ENCODE data around the gene ANGPT4. TPM values are rescaled to one million over a fixed set of nuclear protein-coding genes. Genes with fewer than 3 reads are reported as not detected.

ANGPT4 gene
- total RNA-seq, 1 donor from 2014 or later, result 0.06 TPM

DNA sequence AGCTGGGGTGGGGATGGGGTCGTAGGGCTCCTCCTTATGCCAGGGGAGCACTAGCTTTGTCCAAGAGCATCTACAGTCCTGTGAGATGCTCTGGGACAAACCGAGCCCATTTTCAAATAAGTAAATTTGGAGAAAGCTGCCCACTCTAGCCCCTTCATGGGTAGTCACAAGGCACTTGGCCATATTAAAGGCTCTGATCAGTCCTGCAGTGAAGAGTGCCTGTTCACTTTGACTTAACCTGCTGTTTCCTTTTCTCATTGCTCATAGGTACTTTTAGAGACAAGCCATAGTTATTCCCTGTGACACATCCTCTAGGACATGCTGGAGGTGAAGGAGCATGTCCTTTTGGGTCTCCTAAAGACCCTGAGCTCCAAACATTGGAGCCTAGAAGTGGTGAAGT lies 44.2 kb downstream of the ANGPT4 start:
- Histone ChIP-seq H3K4me1 (no peaks in the 10 kb centered on the region), H2AFZ (replicated peaks) (no peak overlapping the region), H4K20me1 (ENCODE audit: low read depth) (no peaks in the 10 kb centered on the region), H3K9ac (no peak overlapping the region), H3K79me2 (ENCODE audit: low read depth) (no peaks in the 10 kb centered on the region), H3K36me3 (no peaks in the 10 kb centered on the region), H3K27me3 (no peaks in the 10 kb centered on the region), H3F3A (ENCODE audit: low read depth) (no peaks in the 10 kb centered on the region), H3K9me3 (ENCODE audit: low read depth) (no peaks in the 10 kb centered on the region), H3K27ac (no peak overlapping the region), H3K4me3 (no peak overlapping the region), H3K4me2 (no peak overlapping the region)
- no peaks in the 10 kb centered on the region for H3K27me3 Mint-ChIP-seq (ENCODE audit: insufficient read depth, low read depth)
- no peak overlapping the region for H3K4me3 Mint-ChIP-seq
- H3K36me3 Mint-ChIP-seq, result no peaks in the 10 kb centered on the region
- H3K27ac Mint-ChIP-seq, result no peak overlapping the region
- no peak for DNase-seq (ENCODE audit: low spot score)
- H3K4me1 Mint-ChIP-seq, result peaks cover 2% of the 10 kb centered on the region
- H3K9me3 Mint-ChIP-seq, result no peaks in the 10 kb centered on the region
- TF ChIP-seq EZH2 (IDR thresholded peaks at IDR 0.05), result no peak
- no peak for TF ChIP-seq CTCF (IDR thresholded peaks at IDR 0.05)
- TF ChIP-seq EZH2phosphoT487 (IDR thresholded peaks at IDR 0.05), result no peak

DNA sequence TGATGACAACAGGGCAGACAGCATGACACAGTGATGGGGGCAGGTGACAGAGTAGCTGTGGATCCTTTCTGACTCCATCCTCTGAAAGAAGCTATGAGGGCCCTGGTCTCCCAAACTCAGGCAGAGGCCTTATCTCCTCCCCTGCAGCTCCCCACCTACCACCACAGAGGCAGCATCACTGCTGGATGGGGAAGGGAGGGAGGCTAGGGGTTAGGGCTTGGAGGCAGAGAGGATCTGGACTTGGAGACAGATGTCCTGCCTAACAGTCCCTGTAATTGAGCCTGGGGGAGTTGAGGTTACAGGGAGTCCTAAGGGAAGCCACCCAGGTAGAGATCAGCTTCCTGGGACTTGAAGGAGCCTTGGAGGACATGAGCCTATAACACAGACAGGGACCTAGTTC lies 44.7 kb downstream of the ANGPT4 start:
- DNase-seq (ENCODE audit: low spot score), result no peak
- no peaks in the 10 kb centered on the region for H3K4me1 ChIP-seq
- no peak overlapping the region for H3K9ac ChIP-seq
- H3K4me1 Mint-ChIP-seq, result peaks cover 2% of the 10 kb centered on the region
- no peaks in the 10 kb centered on the region for H3K36me3 ChIP-seq
- no peak overlapping the region for H3K27ac ChIP-seq
- H3K4me2 ChIP-seq, result no peak overlapping the region
- no peak overlapping the region for H3K4me3 Mint-ChIP-seq
- no peaks in the 10 kb centered on the region for H3K9me3 ChIP-seq (ENCODE audit: low read depth)
- no peaks in the 10 kb centered on the region for H3F3A ChIP-seq (ENCODE audit: low read depth)
- no peak overlapping the region for H3K4me3 ChIP-seq
- no peaks in the 10 kb centered on the region for H3K27me3 Mint-ChIP-seq (ENCODE audit: insufficient read depth, low read depth)
- H4K20me1 ChIP-seq (ENCODE audit: low read depth), result no peaks in the 10 kb centered on the region
- H2AFZ ChIP-seq (replicated peaks), result no peak overlapping the region
- no peaks in the 10 kb centered on the region for H3K9me3 Mint-ChIP-seq
- no peak for TF ChIP-seq CTCF (IDR thresholded peaks at IDR 0.05)
- no peak for TF ChIP-seq EZH2 (IDR thresholded peaks at IDR 0.05)
- TF ChIP-seq EZH2phosphoT487 (IDR thresholded peaks at IDR 0.05), result no peak
- no peaks in the 10 kb centered on the region for H3K27me3 ChIP-seq
- H3K36me3 Mint-ChIP-seq, result no peaks in the 10 kb centered on the region
- no peak overlapping the region for H3K27ac Mint-ChIP-seq
- H3K79me2 ChIP-seq (ENCODE audit: low read depth), result no peaks in the 10 kb centered on the region

- H4K20me1 ChIP-seq (ENCODE audit: low read depth), result no peaks in the 10 kb centered on the region
- H3K27me3 ChIP-seq, result no peaks in the 10 kb centered on the region
- H3K9ac ChIP-seq, result no peak overlapping the region
- TF ChIP-seq CTCF (IDR thresholded peaks at IDR 0.05) (no peak), EZH2 (IDR thresholded peaks at IDR 0.05) (no peak), EZH2phosphoT487 (IDR thresholded peaks at IDR 0.05) (no peak)
- no peaks in the 10 kb centered on the region for H3K4me1 ChIP-seq
- Mint-ChIP-seq H3K4me3 (no peak overlapping the region), H3K27me3 (ENCODE audit: insufficient read depth, low read depth) (no peaks in the 10 kb centered on the region), H3K4me1 (peaks cover 2% of the 10 kb centered on the region), H3K36me3 (no peaks in the 10 kb centered on the region), H3K9me3 (no peaks in the 10 kb centered on the region), H3K27ac (no peak overlapping the region)
- no peak overlapping the region for H3K4me2 ChIP-seq
- H3K27ac ChIP-seq, result no peak overlapping the region
- H3K4me3 ChIP-seq, result no peak overlapping the region
- H2AFZ ChIP-seq (replicated peaks), result no peak overlapping the region
- no peaks in the 10 kb centered on the region for H3K79me2 ChIP-seq (ENCODE audit: low read depth)
- H3F3A ChIP-seq (ENCODE audit: low read depth), result no peaks in the 10 kb centered on the region
- H3K36me3 ChIP-seq, result no peaks in the 10 kb centered on the region
- no peaks in the 10 kb centered on the region for H3K9me3 ChIP-seq (ENCODE audit: low read depth)
- no peak for DNase-seq (ENCODE audit: low spot score)
Observed at GRCh38 chr20:870758-871157, 45.4 kb downstream of the ANGPT4 start.

All from neural progenitor cell (in vitro differentiated cells).